Activated CD4-positive, CD25-positive, alpha-beta regulatory T cell (primary cell): ENCODE results near the gene HERC2.
"Not testable (repeated sequence)": the region's sequence is repeated elsewhere in the genome, so short reads cannot be mapped to it uniquely, and the experiment has no call there.

Source experiments
- DNase-seq, 4 experiments: peaks; one replicate each; lab custom pipeline; 2025; lab: John Stamatoyannopoulos, UW

Gene HERC2

GRCh38 chr15:28130651-28131050, 191.3 kb downstream of the HERC2 start:
- DNase-seq: no peak

- no peak for DNase-seq
Measured at GRCh38 chr15:28129231-28129848, 192.6 kb downstream of the HERC2 start.

- no peak for DNase-seq
Measured at GRCh38 chr15:28128031-28128430, 193.9 kb downstream of the HERC2 start.

DNA sequence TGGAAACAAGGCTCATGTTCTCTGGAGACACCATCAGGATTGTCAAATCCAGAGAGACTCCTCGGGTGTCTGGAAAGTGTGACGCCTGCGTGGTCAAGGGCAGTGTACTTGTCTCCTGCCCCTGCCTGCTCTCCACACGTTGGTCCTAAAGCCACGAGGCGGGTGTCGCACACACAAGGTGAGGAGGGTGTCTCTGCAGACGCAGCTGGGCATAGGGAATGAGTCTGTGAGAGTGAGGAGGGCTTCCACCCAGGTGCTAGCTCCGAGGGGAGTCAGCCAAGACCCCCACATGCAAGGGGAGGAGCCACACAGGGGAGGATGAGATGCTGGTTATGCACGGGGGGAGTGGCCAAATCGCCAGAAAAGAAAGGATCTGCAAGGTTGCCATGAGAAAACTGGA, 194.9 kb downstream of the HERC2 start:
- DNase-seq: no peak

DNA sequence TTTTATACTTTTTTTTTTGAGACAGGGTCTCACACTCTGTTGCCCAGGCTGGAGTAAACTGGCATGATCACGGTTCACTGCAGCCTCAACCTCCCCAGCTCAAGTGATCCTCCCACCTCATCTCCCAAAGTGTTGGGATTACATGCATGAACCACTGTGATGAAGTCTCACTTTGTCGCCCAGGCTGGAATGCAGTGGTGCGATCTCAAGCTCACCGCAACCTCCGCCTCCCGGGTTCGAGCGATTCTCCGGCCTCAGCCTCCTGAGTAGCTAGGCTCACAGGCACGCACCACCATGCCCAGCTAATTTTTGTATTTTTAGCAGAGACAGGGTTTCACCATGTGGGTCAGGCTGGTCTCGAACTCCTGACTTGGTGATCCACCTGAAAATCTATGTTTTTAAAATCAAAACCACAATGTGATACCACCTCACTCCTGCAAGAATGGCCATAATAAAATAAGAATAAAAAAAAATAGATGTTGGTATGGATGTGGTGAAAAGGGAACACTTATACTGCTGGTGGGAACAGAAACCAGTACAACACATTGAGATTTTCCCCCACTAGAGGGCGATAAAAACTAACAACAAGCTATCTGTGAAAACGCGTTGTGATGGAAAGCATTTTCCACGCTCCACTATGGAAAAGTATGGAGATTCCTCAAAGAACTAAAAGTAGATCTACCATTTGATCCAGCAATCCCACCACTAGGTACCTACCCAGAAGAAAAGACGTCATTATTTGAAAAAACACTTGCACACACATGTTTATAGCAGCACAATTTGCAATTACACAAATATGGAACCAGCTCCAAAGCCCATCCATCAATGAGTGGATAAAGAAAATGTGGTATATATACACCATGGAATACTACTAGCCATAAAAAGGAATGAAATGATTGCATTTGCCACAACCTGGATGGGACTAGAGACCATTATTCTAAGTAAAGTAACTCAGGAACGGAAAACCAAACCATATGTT, 196.0 kb downstream of the HERC2 start:
- DNase-seq: no peak

DNA sequence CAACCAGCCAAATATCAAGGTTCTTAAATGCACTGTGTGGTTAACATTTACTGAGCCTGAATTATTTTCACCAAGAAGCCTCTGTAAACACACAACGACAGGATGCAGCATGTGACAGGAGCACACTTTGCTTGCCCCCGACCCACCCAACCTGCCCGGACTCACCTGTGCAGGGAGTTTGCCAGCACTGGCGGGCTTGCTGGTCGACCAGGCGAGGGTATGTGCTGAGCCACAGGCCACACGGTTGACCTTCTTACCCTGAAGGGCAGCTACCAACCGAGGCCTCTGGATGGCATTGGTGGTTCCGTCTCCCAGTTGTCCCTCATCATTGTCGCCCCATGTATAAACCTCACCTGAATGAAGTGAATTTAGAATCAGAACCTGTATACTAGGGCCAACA, 197.1 kb downstream of the HERC2 start:
- no peak for DNase-seq

DNA sequence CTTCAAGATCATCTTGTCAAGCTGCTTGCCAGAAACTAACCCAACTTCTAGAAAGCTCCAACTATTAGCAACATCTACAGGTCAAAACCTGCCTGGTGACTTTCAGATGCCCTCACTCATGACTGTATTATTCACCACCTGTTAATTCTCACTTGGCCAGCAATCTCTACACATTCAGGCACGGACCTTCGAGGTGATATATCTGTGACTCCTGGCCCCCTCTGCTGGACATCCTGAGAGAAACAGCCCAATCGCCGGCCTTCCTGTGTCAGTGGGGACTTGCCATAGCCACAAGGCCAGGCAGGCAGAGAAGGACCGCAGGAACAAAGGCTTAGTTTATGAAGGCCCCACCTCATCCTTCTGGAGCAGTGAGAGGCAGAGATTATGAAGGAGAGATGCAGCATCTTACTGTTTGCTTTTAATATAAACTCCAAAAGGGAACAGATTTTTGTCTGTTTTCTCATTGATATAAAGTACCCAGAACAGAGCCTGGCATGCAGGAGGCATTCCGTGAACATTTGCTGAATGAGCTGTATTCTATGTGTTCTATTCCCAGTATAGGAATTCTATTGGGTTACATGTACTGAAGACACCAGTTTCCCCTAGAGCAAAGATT, 198.5 kb downstream of the HERC2 start:
- peak in 2 of 4 experiments; percentile 13 to 29 for DNase-seq

- DNase-seq: no peak
Measured at GRCh38 chr15:28122038-28122949, 199.7 kb downstream of the HERC2 start.

DNA sequence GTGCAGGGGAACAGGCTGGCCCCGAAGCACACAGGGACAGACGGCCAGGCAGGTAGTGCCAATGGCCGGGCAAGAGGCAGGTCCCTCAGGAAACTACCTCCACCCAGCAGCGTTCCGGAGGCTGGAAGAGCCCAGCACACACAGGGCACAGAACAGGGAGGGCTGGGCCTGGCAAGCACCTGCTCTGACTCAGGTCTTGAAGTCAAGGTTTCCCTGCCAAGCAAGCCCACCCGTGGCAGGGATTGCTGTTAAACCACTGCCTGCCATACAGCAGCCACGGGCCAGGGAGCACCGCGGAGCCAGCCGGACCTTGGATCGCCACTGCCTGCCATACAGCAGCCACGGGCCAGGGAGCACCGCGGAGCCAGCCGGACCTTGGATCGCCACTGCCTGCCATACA, 200.4 kb downstream of the HERC2 start:
- DNase-seq: not testable (repeated sequence)

DNA sequence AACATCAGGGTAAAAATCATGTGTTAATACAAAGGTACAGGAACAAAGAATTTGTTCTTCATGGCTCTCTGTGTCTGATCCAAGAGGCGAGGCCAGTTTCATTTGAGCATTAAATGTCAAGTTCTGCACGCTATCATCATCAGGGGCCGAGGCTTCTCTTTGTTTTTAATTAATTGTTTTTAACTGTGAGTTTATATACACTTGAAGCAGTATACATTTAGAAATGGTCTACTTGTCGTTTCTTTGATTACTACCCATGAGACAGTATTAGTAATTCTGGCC, 201.7 kb downstream of the HERC2 start:
- DNase-seq: no peak

DNA sequence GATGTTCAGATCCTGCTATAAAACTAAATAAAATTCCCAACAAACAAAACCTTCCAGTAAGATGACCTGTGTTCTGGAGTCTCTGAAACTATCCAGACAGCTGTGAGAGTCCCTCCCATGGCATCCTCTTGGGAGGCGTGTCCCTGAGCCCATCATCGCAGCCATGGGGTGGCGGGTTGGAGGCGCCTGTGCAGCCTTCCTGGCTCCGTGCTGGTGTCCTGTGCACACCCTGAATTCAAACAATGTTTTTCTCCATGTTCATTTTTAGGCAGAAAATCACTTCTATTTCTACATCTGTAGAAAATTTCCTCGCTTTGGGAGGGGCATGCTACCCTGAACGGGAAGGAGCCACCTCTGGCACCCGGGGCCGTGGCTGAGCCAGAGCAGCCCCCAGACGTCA, 203.4 kb downstream of the HERC2 start:
- DNase-seq: no peak

- no peak for DNase-seq
Measured at GRCh38 chr15:28118083-28118482, 203.9 kb downstream of the HERC2 start.

GRCh38 chr15:28117432-28117990, 204.5 kb downstream of the HERC2 start:
- DNase-seq: no peak

DNA sequence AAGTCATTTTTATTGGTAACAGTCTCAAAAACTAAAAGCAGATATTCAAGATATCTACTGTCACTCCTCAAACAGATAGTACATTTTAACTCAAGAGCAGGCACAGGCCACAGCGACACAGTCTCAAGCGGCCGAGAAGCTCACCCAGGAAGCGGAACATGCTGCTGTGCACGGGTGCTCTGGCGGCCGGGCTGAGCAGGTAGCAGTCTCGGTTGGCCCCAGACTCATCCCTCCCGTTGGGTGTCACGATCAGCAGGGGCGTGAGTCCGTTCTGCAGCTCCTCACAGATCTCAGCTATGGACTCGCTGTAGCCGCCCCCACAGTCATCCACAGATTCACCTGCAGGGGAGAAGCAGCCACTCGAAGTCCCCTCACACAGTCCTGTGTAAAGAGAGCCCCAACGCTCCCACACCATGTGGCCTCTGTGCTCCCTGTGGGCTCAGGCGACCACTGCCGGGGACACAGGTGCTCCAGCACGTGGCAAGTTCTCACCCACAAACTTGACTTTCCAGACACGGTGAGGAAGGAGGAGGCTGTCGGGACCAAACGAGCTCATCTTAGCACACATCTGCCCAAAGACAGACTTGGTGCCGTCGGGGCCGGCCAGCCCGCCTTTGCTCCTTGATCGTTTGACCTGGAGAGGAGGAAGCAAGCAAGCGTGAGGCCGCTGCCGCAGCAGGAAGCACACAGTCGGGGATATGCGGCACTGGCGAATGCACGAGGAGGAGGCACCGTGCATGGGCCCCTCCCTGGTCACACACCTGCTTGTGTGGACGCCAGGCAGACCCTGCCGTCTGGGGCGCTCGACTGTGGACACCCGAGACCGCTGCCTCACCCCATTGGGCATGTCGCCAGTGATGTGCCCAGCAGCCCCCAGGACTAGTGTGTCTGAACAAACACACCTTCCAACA, 205.2 kb downstream of the HERC2 start:
- no peak for DNase-seq

DNA sequence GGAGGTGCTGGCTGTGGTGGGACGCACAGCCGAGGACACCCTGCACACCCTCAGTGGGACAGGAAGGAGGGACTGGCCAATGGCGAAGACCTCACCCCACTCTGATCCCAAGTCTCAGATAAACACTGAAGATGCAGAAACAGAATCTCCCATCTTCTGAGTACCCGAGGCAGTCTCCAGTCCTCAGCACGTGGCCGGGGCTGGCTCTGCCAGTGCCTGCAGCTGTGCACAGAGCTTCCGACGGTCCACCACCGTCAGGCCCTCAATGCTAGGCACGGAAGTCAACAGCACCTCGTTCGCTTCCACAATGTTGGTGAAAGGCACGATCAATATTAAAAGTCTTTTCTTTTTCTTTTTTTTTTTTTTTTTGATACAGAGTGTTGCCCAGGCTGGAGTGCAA, 206.1 kb downstream of the HERC2 start:
- no peak for DNase-seq

- DNase-seq: no peak
Measured at GRCh38 chr15:28114721-28115622, 207.0 kb downstream of the HERC2 start.

GRCh38 chr15:28114114-28114455, 207.9 kb downstream of the HERC2 start:
- no peak for DNase-seq

DNA sequence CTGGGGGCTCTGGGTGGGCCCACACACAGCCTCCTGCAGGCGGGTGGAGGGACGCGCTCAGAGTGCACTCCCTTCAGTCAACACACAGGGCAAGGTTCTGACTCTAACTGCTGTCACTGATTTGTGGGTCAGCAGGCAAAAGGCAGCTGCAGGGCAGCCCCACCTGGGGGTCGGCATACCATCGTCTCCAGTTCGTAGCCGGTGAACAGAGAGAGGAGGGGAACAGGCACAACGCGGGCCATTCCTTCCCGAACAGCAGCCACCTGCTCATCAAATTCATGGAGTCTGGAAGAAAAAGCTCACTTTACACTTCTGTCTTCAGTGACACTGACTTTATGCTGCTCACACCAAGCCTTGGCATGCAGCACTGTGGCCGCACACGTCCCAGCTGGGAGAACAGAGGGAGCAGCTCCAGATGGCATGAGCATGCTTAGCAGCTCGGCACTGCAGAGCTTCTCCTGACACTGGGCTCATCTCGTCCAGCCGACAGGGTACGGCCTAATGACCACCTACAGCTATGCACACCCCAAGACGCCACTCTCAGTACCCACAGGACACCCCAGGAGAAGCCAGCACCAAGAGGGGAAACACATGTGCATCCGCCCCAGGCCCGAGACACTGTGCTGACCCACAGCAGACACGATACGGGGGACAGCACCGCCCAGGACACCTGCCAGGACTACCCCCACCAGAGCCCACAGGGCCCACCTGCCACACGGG, 208.4 kb downstream of the HERC2 start:
- no peak for DNase-seq

DNA sequence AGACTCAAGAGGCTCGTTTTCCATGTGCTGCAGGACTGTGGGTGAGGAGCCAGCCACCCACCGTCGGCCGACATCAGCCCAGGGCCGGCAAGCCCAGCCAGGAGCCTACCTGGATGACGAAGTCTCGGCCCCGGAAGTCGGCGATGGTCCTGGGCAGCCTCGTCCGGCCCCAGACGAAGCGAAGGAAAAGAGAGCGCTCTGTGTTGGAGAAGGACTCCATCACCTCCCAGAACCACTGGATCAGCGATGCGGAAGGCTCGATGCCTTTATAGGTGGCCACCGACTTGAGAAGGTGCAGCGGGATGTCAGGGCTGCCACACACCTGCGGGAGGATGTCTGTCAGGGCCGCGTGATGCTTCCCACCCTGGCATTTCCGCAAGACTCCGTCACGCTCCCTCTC, 209.0 kb downstream of the HERC2 start:
- no peak for DNase-seq
